HepG2 (cell line): ENCODE data around the gene DPYD. TPM values are rescaled to one million over a fixed set of nuclear protein-coding genes. Genes with fewer than 3 reads are reported as not detected.

Source experiments
- ATAC-seq: fragments of 200-7000 bp; cut with Tn5 transposase; 3 replicates; pipeline ENCODE4 v1.9.1; 2020; ENCODE audit warnings: mild to moderate bottlenecking, moderate library complexity
- BruUV-seq: library from RNA; stranded (reverse); fragments of 400-500 nt; replicated peaks from 2 replicates; lab custom pipeline; 2021; lab: Mats Ljungman, UMichigan
- CTCF ChIA-PET: fragments of 300-600 bp; formaldehyde crosslinking; extraction: SDS; loops from one replicate; lab custom pipeline; 2021; ENCODE audit warnings: low total read pairs, inconsistent platforms, low intra/inter-chr PET ratio; lab: Yijun Ruan, JAX
- POLR2A ChIA-PET: fragments of 350-600 bp; sonication (Branson Sonifier 250); formaldehyde crosslinking; loops from one replicate; lab custom pipeline; 2020; ENCODE audit warnings: antibody characterized with exemption, inconsistent platforms; lab: Yijun Ruan, JAX
- DNase-seq: peaks from one replicate; pipeline ENCODE4 v3.0.0-alpha.2; 2015; ENCODE audit warnings: low spot score
- FAIRE-seq: peaks from 3 replicates; lab custom pipeline; 2011; peaks lifted over from hg19 to GRCh38; lab: Jason Lieb, UNC
- H2AFZ ChIP-seq: one replicate; pipeline ENCODE4 v1.6.1; 2011; ENCODE audit warnings: low read length, inconsistent platforms
- H3K27ac ChIP-seq: fragments of 300-600 bp; 3 replicates; pipeline ENCODE4 v1.8.0; 2011; ENCODE audit warnings: mixed run types, mild to moderate bottlenecking, mixed read lengths, low read length, inconsistent platforms; ENCODE audit not compliant: insufficient read depth; ENCODE audit errors: extremely low read length
- H3K27me3 ChIP-seq, 2 experiments: fragments of 200-600 bp in 1 of 2; 2 replicates in 1 of 2; 3 replicates in 1 of 2; pipeline versions ENCODE4 v1.6.0 to v1.8.0; 2011; ENCODE audit warnings: low read length in 2 of 2, mild to moderate bottlenecking in 2 of 2, moderate library complexity in 2 of 2, inconsistent platforms in 1 of 2; ENCODE audit not compliant: insufficient read depth in 2 of 2, control insufficient read depth in 1 of 2
- H3K36me3 ChIP-seq, 2 experiments: fragments of 200-600 bp in 1 of 2; replicated peaks in 1 of 2; 2 replicates in 1 of 2; 3 replicates in 1 of 2; pipeline versions ENCODE4 v1.5.1 to v1.8.0; 2011; ENCODE audit warnings: low read length in 2 of 2, inconsistent platforms in 1 of 2; ENCODE audit not compliant: insufficient read depth in 2 of 2, control insufficient read depth in 1 of 2
- H3K4me1 ChIP-seq: 2 replicates; pipeline ENCODE4 v1.5.1; 2012; ENCODE audit warnings: low read length, inconsistent platforms; ENCODE audit not compliant: insufficient read depth
- H3K4me2 ChIP-seq: 2 replicates; pipeline ENCODE4 v1.6.0; 2011; ENCODE audit warnings: low read depth, low read length, inconsistent platforms
- H3K4me3 ChIP-seq, 3 experiments: fragments of 200-600 bp in 1 of 3; sonication (generic), shearing (Covaris generic) in 1 of 3; replicated peaks in 1 of 3; 2 replicates each; pipeline ENCODE4 v1.5.1; 2011 to 2016; ENCODE audit warnings: low read length in 3 of 3, inconsistent platforms in 2 of 3, low read depth in 2 of 3, mild to moderate bottlenecking in 2 of 3, control low read depth in 1 of 3, mixed read lengths in 1 of 3; ENCODE audit not compliant: insufficient read depth in 1 of 3
- H3K79me2 ChIP-seq: one replicate; pipeline ENCODE4 v1.6.1; 2011; ENCODE audit warnings: low read length, inconsistent platforms; ENCODE audit not compliant: insufficient read depth
- H3K9ac ChIP-seq: 2 replicates; pipeline ENCODE4 v1.6.0; 2011; ENCODE audit warnings: mild to moderate bottlenecking, low read depth, low read length, inconsistent platforms; ENCODE audit not compliant: insufficient read depth
- H3K9me3 ChIP-seq: 2 replicates; pipeline ENCODE4 v1.5.1; 2012; ENCODE audit warnings: mild to moderate bottlenecking, low read length
- H4K20me1 ChIP-seq: 2 replicates; pipeline ENCODE4 v1.6.0; 2011; ENCODE audit warnings: inconsistent platforms, mild to moderate bottlenecking, low read length, moderate library complexity; ENCODE audit not compliant: insufficient read depth
- ELF3 ChIP-seq: IDR thresholded peaks from 2 replicates; pipeline ENCODE4 v1.6.1; 2016; ENCODE audit warnings: missing genetic modification reagents, missing compliant biosample characterization
- FOXC1 ChIP-seq: sonication (generic); formaldehyde crosslinking; IDR thresholded peaks from 2 replicates; pipeline ENCODE4 v1.8.0; 2022; ENCODE audit warnings: mild to moderate bottlenecking, missing genetic modification reagents, borderline replicate concordance
- MEIS2 ChIP-seq: sonication (generic); formaldehyde crosslinking; IDR thresholded peaks from 2 replicates; pipeline ENCODE4 v1.9.0; 2021; ENCODE audit warnings: mild to moderate bottlenecking, missing genetic modification reagents
- REPIN1 ChIP-seq: sonication (generic); formaldehyde crosslinking; IDR thresholded peaks from 2 replicates; pipeline ENCODE4 v1.8.0; 2022; ENCODE audit warnings: missing genetic modification reagents, low read depth, mild to moderate bottlenecking, borderline replicate concordance
- ZBTB2 ChIP-seq: sonication (generic); formaldehyde crosslinking; IDR thresholded peaks from 2 replicates; pipeline ENCODE4 v1.8.0; 2022; ENCODE audit warnings: low read depth, missing genetic modification reagents
- WGBS: methylation state at CpG from one replicate; pipeline ENCODE4 v1.1.6; 2017; ENCODE audit warnings: low lambda C conversion rate; 5-methylcytosine and 5-hydroxymethylcytosine counted together
- in situ Hi-C: cut with HindIII; loops from 2 replicates; pipeline ENCODE4 v1.10.0; 2017; ENCODE audit warnings: low pct_unique_long_range_greater_than_20kb; ENCODE audit not compliant: extremely low pct_ligation_motif_present
- intact Hi-C: fragments of 100-400 bp; cut with micrococcal nuclease; formaldehyde crosslinking; loops from one replicate; pipeline ENCODE4 v1.10.0; 2022; ENCODE audit not compliant: unreplicated experiment
- polyA plus RNA-seq, 8 experiments: library from polyadenylated mRNA; depleted of rRNA in 3 of 8; stranded (reverse) in 7 of 8; unstranded in 1 of 8; fragments of >200 nt; fragmentation: Illumina TruSeq in 4 of 8; extraction: Trizol in 4 of 8; gene quantifications; 2 replicates each; pipeline versions ENCODE4 v1.2.1 to v1.2.3, GENCODE V29; 2011 to 2016; ENCODE audit warnings: low read depth in 4 of 8, missing spikeins in 1 of 8, mixed read lengths in 1 of 8; ENCODE audit not compliant: insufficient read depth in 1 of 8
- total RNA-seq, 5 experiments: library from RNA; depleted of rRNA; stranded (reverse); fragments of >200 nt; fragmentation: Illumina TruSeq; extraction: Trizol; gene quantifications; 2 replicates each; pipeline ENCODE4 v1.2.3, GENCODE V29; 2016; ENCODE audit warnings: low read depth in 1 of 5
- TF ChIP-seq, protein P1 (sequence below): sonication (generic); formaldehyde crosslinking; IDR thresholded peaks from 2 replicates; pipeline ENCODE4 v1.5.1; 2020; ENCODE audit warnings: missing genetic modification reagents, mild to moderate bottlenecking, borderline replicate concordance
- TF ChIP-seq, protein P2 (sequence below): sonication (generic); formaldehyde crosslinking; IDR thresholded peaks from 2 replicates; pipeline ENCODE4 v1.5.1; 2020; ENCODE audit warnings: missing genetic modification reagents, mild to moderate bottlenecking, borderline replicate concordance
- TF ChIP-seq, protein P3 (sequence below): sonication (generic); formaldehyde crosslinking; IDR thresholded peaks from 2 replicates; pipeline ENCODE4 v1.8.0; 2022; ENCODE audit warnings: mild to moderate bottlenecking, missing genetic modification reagents, moderate library complexity
- TF ChIP-seq, protein P4 (sequence below): sonication (generic); formaldehyde crosslinking; IDR thresholded peaks from 2 replicates; pipeline ENCODE4 v1.5.0; 2020; ENCODE audit warnings: mild to moderate bottlenecking, missing genetic modification reagents

DPYD gene
- total and polyA plus RNA-seq, 2 of the 13 experiments (the other 11 are each of a cell fraction or from before 2014, with no cell fraction given) = 1.3 to 3.4 TPM

DNA sequence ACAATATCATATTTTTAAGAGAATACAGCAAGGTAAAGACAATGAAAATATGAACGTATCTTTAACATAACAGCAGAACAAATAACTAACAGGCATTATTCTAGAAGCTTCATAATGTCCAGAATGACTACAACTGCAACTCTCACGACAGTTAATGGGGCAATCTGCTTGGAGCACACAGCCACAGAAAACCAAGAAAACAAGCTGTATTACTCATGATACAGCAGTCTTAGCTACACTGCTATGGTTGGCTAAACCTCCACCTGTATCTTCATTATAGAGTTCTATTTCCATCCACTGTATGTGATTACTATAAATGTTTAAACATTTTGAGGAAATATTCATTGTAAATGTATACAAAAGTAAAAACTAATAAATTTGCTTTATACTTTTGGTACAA, 139.9 kb downstream of the DPYD start:
- Histone ChIP-seq H3K9me3 (no peaks in the 10 kb centered on the region), H3K27ac (no peak overlapping the region), H3K9ac (no peak overlapping the region), H3K4me3 (no peak overlapping the region), H3K36me3 (no peaks in the 10 kb centered on the region), H4K20me1 (no peaks in the 10 kb centered on the region), H3K27me3 (no peaks in the 10 kb centered on the region), H3K79me2 (no peaks in the 10 kb centered on the region), H3K4me2 (no peak overlapping the region), H3K4me1 (no peaks in the 10 kb centered on the region), H2AFZ (no peak overlapping the region)
- no peak for FAIRE-seq
- no TSS peak for BruUV-seq
- in situ Hi-C loops = no loop called here
- ChIA-PET POLR2A (no interaction called here), CTCF (no interaction called here)
- TF ChIP-seq FOXC1 (no peak), ELF3 (no peak), REPIN1 (CRISPR knock-in tag) (no peak), MEIS2 (CRISPR knock-in tag) (no peak), ZBTB2 (CRISPR knock-in tag) (no peak)
- TF ChIP-seq, protein P1, sequence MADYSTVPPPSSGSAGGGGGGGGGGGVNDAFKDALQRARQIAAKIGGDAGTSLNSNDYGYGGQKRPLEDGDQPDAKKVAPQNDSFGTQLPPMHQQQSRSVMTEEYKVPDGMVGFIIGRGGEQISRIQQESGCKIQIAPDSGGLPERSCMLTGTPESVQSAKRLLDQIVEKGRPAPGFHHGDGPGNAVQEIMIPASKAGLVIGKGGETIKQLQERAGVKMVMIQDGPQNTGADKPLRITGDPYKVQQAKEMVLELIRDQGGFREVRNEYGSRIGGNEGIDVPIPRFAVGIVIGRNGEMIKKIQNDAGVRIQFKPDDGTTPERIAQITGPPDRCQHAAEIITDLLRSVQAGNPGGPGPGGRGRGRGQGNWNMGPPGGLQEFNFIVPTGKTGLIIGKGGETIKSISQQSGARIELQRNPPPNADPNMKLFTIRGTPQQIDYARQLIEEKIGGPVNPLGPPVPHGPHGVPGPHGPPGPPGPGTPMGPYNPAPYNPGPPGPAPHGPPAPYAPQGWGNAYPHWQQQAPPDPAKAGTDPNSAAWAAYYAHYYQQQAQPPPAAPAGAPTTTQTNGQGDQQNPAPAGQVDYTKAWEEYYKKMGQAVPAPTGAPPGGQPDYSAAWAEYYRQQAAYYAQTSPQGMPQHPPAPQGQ (CRISPR knock-in tag) = no peak
- TF ChIP-seq, protein P2, sequence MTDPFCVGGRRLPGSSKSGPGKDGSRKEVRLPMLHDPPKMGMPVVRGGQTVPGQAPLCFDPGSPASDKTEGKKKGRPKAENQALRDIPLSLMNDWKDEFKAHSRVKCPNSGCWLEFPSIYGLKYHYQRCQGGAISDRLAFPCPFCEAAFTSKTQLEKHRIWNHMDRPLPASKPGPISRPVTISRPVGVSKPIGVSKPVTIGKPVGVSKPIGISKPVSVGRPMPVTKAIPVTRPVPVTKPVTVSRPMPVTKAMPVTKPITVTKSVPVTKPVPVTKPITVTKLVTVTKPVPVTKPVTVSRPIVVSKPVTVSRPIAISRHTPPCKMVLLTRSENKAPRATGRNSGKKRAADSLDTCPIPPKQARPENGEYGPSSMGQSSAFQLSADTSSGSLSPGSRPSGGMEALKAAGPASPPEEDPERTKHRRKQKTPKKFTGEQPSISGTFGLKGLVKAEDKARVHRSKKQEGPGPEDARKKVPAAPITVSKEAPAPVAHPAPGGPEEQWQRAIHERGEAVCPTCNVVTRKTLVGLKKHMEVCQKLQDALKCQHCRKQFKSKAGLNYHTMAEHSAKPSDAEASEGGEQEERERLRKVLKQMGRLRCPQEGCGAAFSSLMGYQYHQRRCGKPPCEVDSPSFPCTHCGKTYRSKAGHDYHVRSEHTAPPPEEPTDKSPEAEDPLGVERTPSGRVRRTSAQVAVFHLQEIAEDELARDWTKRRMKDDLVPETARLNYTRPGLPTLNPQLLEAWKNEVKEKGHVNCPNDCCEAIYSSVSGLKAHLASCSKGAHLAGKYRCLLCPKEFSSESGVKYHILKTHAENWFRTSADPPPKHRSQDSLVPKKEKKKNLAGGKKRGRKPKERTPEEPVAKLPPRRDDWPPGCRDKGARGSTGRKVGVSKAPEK (CRISPR knock-in tag) = no peak
- TF ChIP-seq, protein P3, sequence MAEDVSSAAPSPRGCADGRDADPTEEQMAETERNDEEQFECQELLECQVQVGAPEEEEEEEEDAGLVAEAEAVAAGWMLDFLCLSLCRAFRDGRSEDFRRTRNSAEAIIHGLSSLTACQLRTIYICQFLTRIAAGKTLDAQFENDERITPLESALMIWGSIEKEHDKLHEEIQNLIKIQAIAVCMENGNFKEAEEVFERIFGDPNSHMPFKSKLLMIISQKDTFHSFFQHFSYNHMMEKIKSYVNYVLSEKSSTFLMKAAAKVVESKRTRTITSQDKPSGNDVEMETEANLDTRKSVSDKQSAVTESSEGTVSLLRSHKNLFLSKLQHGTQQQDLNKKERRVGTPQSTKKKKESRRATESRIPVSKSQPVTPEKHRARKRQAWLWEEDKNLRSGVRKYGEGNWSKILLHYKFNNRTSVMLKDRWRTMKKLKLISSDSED (CRISPR knock-in tag) = no peak
- TF ChIP-seq, protein P4, sequence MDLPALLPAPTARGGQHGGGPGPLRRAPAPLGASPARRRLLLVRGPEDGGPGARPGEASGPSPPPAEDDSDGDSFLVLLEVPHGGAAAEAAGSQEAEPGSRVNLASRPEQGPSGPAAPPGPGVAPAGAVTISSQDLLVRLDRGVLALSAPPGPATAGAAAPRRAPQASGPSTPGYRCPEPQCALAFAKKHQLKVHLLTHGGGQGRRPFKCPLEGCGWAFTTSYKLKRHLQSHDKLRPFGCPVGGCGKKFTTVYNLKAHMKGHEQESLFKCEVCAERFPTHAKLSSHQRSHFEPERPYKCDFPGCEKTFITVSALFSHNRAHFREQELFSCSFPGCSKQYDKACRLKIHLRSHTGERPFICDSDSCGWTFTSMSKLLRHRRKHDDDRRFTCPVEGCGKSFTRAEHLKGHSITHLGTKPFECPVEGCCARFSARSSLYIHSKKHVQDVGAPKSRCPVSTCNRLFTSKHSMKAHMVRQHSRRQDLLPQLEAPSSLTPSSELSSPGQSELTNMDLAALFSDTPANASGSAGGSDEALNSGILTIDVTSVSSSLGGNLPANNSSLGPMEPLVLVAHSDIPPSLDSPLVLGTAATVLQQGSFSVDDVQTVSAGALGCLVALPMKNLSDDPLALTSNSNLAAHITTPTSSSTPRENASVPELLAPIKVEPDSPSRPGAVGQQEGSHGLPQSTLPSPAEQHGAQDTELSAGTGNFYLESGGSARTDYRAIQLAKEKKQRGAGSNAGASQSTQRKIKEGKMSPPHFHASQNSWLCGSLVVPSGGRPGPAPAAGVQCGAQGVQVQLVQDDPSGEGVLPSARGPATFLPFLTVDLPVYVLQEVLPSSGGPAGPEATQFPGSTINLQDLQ (CRISPR knock-in tag) = no peak
- intact Hi-C loops = no loop called here
- DNase-seq = no peak
- 64% methylated on average over 2 of the region's 2 CpGs for WGBS
- no peak for ATAC-seq
